CD4-positive, alpha-beta T cell (primary cell): ENCODE measurements around the gene RNU6-1. TPM values are rescaled to one million over a fixed set of nuclear protein-coding genes. Genes with fewer than 3 reads are reported as not detected.

ENCODE experiments used
- ATAC-seq: fragments of 200-7000 bp; cut with Tn5 transposase; one replicate; pipeline ENCODE4 v1.10.0; 2022; ENCODE audit warnings: mild to moderate bottlenecking; ENCODE audit not compliant: poor library complexity
- CTCF ChIA-PET: fragments of 350-600 bp; sonication (Branson Sonifier 250); formaldehyde crosslinking; loops from one replicate; lab custom pipeline; 2021; ENCODE audit warnings: antibody characterized with exemption, inconsistent platforms; lab: Charles Lee
- POLR2A ChIA-PET: fragments of 350-600 bp; sonication (Branson Sonifier 250); formaldehyde crosslinking; loops from one replicate; lab custom pipeline; 2021; ENCODE audit warnings: antibody characterized with exemption, inconsistent platforms; lab: Charles Lee
- DNase-seq, 14 experiments: peaks; one replicate each; pipeline ENCODE4 v3.0.0-alpha.2; 2013 to 2020; ENCODE audit warnings: mixed read lengths in 2 of 14
- H3K27ac ChIP-seq, 2 donors: one replicate each; pipeline versions ENCODE4 v1.5.1 to v1.7.0; 2013; ENCODE audit warnings: low read length in 2 of 2, low read depth in 1 of 2, mild to moderate bottlenecking in 1 of 2
- H3K27me3 ChIP-seq, 2 experiments: 1 replicate in 1 of 2; 2 replicates in 1 of 2; pipeline versions ENCODE4 v1.6.1 to v1.7.0; 2013; ENCODE audit warnings: low read length in 2 of 2, control low read depth in 1 of 2, mild to moderate bottlenecking in 1 of 2, moderate library complexity in 1 of 2; ENCODE audit not compliant: insufficient read depth in 2 of 2, control insufficient read depth in 1 of 2
- H3K36me3 ChIP-seq: one replicate; pipeline ENCODE4 v1.6.1; 2013; ENCODE audit warnings: low read length, control low read depth; ENCODE audit not compliant: insufficient read depth
- H3K4me1 ChIP-seq: one replicate; pipeline ENCODE4 v1.6.1; 2013; ENCODE audit warnings: low read length, control low read depth; ENCODE audit not compliant: insufficient read depth
- H3K4me3 ChIP-seq: one replicate; pipeline ENCODE4 v1.5.1; 2013; ENCODE audit warnings: mild to moderate bottlenecking, low read length, moderate library complexity
- H3K9me3 ChIP-seq, 2 experiments: 1 replicate in 1 of 2; 2 replicates in 1 of 2; pipeline versions ENCODE4 v1.6.1 to v1.7.0; 2013; ENCODE audit warnings: low read length in 2 of 2, mild to moderate bottlenecking in 2 of 2, control low read depth in 1 of 2, moderate library complexity in 1 of 2; ENCODE audit not compliant: control insufficient read depth in 1 of 2, insufficient read depth in 1 of 2
- H3K27ac Mint-ChIP-seq: one replicate; pipeline ENCODE4 v1.8.0; 2020; ENCODE audit warnings: mixed read lengths
- H3K27me3 Mint-ChIP-seq: one replicate; pipeline ENCODE4 v1.8.0; 2021; ENCODE audit warnings: mixed read lengths
- H3K36me3 Mint-ChIP-seq: one replicate; pipeline ENCODE4 v1.8.0; 2021; ENCODE audit warnings: low read depth, mixed read lengths
- H3K4me1 Mint-ChIP-seq: one replicate; pipeline ENCODE4 v1.8.0; 2021; ENCODE audit warnings: low read depth, mixed read lengths
- H3K4me3 Mint-ChIP-seq: one replicate; pipeline ENCODE4 v1.8.0; 2020; ENCODE audit warnings: mild to moderate bottlenecking, mixed read lengths
- H3K9me3 Mint-ChIP-seq: one replicate; pipeline ENCODE4 v1.8.0; 2020; ENCODE audit warnings: mixed read lengths
- CTCF ChIP-seq: fragments of 200-600 bp; IDR thresholded peaks from one replicate; pipeline ENCODE4 v1.8.0; 2022; ENCODE audit warnings: antibody characterized with exemption, mild to moderate bottlenecking
- intact Hi-C, 2 experiments: fragments of 100-400 bp; cut with DNase I in 1 of 2; cut with micrococcal nuclease in 1 of 2; formaldehyde crosslinking; loops; one replicate each; pipeline versions ENCODE4 v1.15.1 to v1.9.0; 2023 to 2025; cut with DNase I, micrococcal nuclease
- total RNA-seq, 174 experiments: library from RNA in 2 of 174; stranded (reverse) in 2 of 174; gene quantifications; one replicate each; pipeline ENCODE4 v1.2.3 and lab custom pipeline; 2021 to 2026

RNU6-1 gene
- total RNA-seq, 2 experiments from 2014 or later, result not detected

GRCh38 chr15:67819636-67820035 lies 20.2 kb downstream of the RNU6-1 start:
- no peaks in the 10 kb centered on the region for H3K36me3 Mint-ChIP-seq
- peaks cover 43% of the 10 kb centered on the region for H3K4me1 ChIP-seq
- no peak overlapping the region for H3K4me3 Mint-ChIP-seq
- H3K27me3 ChIP-seq, result peaks cover 63 to 66% of the 10 kb centered on the region in 2 experiments
- no peak overlapping the region for H3K27ac Mint-ChIP-seq
- ChIA-PET POLR2A (no interaction called here), CTCF (no interaction called here)
- intact Hi-C loops, result no loop called here
- H3K9me3 ChIP-seq, result peaks cover 0 to 53% of the 10 kb centered on the region in 2 experiments
- TF ChIP-seq CTCF, result no peak
- peaks cover 38% of the 10 kb centered on the region for H3K4me1 Mint-ChIP-seq
- H3K4me3 ChIP-seq, result no peak overlapping the region
- DNase-seq, result no peak
- no peaks in the 10 kb centered on the region for H3K9me3 Mint-ChIP-seq
- no peaks in the 10 kb centered on the region for H3K36me3 ChIP-seq
- no peak overlapping the region for H3K27ac ChIP-seq
- ATAC-seq, result no peak
- H3K27me3 Mint-ChIP-seq, result peaks cover 79% of the 10 kb centered on the region

- peaks cover 32% of the 10 kb centered on the region for H3K4me1 ChIP-seq
- intact Hi-C loops, result no loop called here
- peaks cover 0 to 46% of the 10 kb centered on the region in 2 experiments for H3K9me3 ChIP-seq
- TF ChIP-seq CTCF, result no peak
- peaks cover 28% of the 10 kb centered on the region for H3K4me1 Mint-ChIP-seq
- H3K36me3 ChIP-seq, result no peaks in the 10 kb centered on the region
- peaks cover 51 to 54% of the 10 kb centered on the region in 2 experiments for H3K27me3 ChIP-seq
- H3K27ac ChIP-seq, result no peak overlapping the region
- H3K4me3 Mint-ChIP-seq, result no peak overlapping the region
- POLR2A ChIA-PET, result no interaction called here
- H3K4me3 ChIP-seq, result no peak overlapping the region
- no peaks in the 10 kb centered on the region for H3K36me3 Mint-ChIP-seq
- no peaks in the 10 kb centered on the region for H3K9me3 Mint-ChIP-seq
- peaks cover 68% of the 10 kb centered on the region for H3K27me3 Mint-ChIP-seq
- ATAC-seq, result no peak
- CTCF ChIA-PET, result no interaction called here
- no peak for DNase-seq
- no peak overlapping the region for H3K27ac Mint-ChIP-seq
These were observed 21.4 kb downstream of the RNU6-1 start for GRCh38 chr15:67818464-67818863.

- Histone ChIP-seq H3K27me3 (peaks cover 36 to 41% of the 10 kb centered on the region in 2 experiments), H3K4me1 (peaks cover 17% of the 10 kb centered on the region), H3K27ac (no peak overlapping the region), H3K4me3 (no peak overlapping the region), H3K9me3 (peaks cover 0 to 43% of the 10 kb centered on the region in 2 experiments), H3K36me3 (no peaks in the 10 kb centered on the region)
- Mint-ChIP-seq H3K4me1 (peaks cover 16% of the 10 kb centered on the region), H3K9me3 (no peaks in the 10 kb centered on the region), H3K36me3 (no peaks in the 10 kb centered on the region), H3K27ac (no peak overlapping the region), H3K4me3 (no peak overlapping the region), H3K27me3 (peaks cover 57% of the 10 kb centered on the region)
- ATAC-seq, result no peak
- CTCF ChIA-PET, result no interaction called here
- no peak for TF ChIP-seq CTCF
- intact Hi-C loops, result no loop called here
- no peak for DNase-seq
- POLR2A ChIA-PET, result no interaction called here
These were observed 23.2 kb downstream of the RNU6-1 start for GRCh38 chr15:67816668-67817067.
